ENCODE results near the gene C19orf44.
A peak's percentile ranks its signal among the peaks of the same experiment; 100 is the strongest.
"Not testable (repeated sequence)": the region's sequence is repeated elsewhere in the genome, so short reads cannot be mapped to it uniquely, and the experiment has no call there.

The C19orf44 gene

GRCh38 chr19:16537111-16537510 is 40.9 kb downstream of the C19orf44 start:
- no peak for DNase-seq (ENCODE audit: low read depth in 2 of 2)
- no peak for TF ChIP-seq CTCF (IDR thresholded peaks at IDR 0.05; ENCODE audit: low read depth, low read length)
- H3K4me3 ChIP-seq (replicated peaks in 1 of 2; ENCODE audit: low read depth in 2 of 2, low read length in 2 of 2), result no peak overlapping the region

GRCh38 chr19:16540948-16541347 is 44.8 kb downstream of the C19orf44 start:
- DNase-seq (ENCODE audit: low read depth in 2 of 2), result no peak
- peak overlapping the region; percentile 95 to 97 for H3K4me3 ChIP-seq (replicated peaks in 1 of 2; ENCODE audit: low read depth in 2 of 2, low read length in 2 of 2)
- TF ChIP-seq CTCF (IDR thresholded peaks at IDR 0.05; ENCODE audit: low read depth, low read length), result no peak

- TF ChIP-seq CTCF (IDR thresholded peaks at IDR 0.05; ENCODE audit: low read depth, low read length), result no peak
- peak overlapping the region; percentile 95 to 97 for H3K4me3 ChIP-seq (replicated peaks in 1 of 2; ENCODE audit: low read depth in 2 of 2, low read length in 2 of 2)
- DNase-seq (ENCODE audit: low read depth in 2 of 2), result peak; percentile 13 to 19
Measured at GRCh38 chr19:16541526-16542044, 45.4 kb downstream of the C19orf44 start.

- TF ChIP-seq CTCF (IDR thresholded peaks at IDR 0.05; ENCODE audit: low read depth, low read length), result no peak
- H3K4me3 ChIP-seq (replicated peaks in 1 of 2; ENCODE audit: low read depth in 2 of 2, low read length in 2 of 2), result peak within 1 kb of the TSS; percentile 95 to 97
- DNase-seq (ENCODE audit: low read depth in 2 of 2), result peak; percentile 92 to 95
Measured at GRCh38 chr19:16542045-16542909, 46.1 kb downstream of the C19orf44 start, which contains the start of gene CHERP. Gene CHERP, minus strand, starts transcription at chr19:16542437. Its CDS starts 59 bp downstream, at chr19:16542378.

- TF ChIP-seq CTCF (IDR thresholded peaks at IDR 0.05; ENCODE audit: low read depth, low read length), result no peak
- H3K4me3 ChIP-seq (replicated peaks in 1 of 2; ENCODE audit: low read depth in 2 of 2, low read length in 2 of 2), result peak overlapping the region; percentile 95 to 97
- DNase-seq (ENCODE audit: low read depth in 2 of 2), result peak in 1 of 2 donors; percentile 29
Measured at GRCh38 chr19:16542910-16543472, 46.8 kb downstream of the C19orf44 start.

GRCh38 chr19:16543734-16544133 is 47.5 kb downstream of the C19orf44 start:
- DNase-seq (ENCODE audit: low read depth in 2 of 2); H3K4me3 ChIP-seq (replicated peaks in 1 of 2; ENCODE audit: low read depth in 2 of 2, low read length in 2 of 2): not testable (repeated sequence)

All from cardiac fibroblast (primary cell).